PC-9 (cell line): ENCODE results near the gene EMP2. TPM values are rescaled to one million over a fixed set of nuclear protein-coding genes. Genes with fewer than 3 reads are reported as not detected.

Experiments used
- BruUV-seq: library from RNA; stranded (reverse); fragments of 400-500 nt; replicated peaks from 2 replicates; lab custom pipeline; 2021; lab: Mats Ljungman, UMichigan
- CTCF ChIA-PET: fragments of 300-600 bp; sonication (Branson Sonifier 250); formaldehyde crosslinking; loops from one replicate; lab custom pipeline; 2022; ENCODE audit warnings: antibody characterized with exemption; lab: Charles Lee
- POLR2A ChIA-PET: fragments of 300-600 bp; sonication (Branson Sonifier 250); formaldehyde crosslinking; loops from one replicate; lab custom pipeline; 2022; ENCODE audit warnings: antibody characterized with exemption; ENCODE audit not compliant: unreplicated experiment; lab: Charles Lee
- DNase-seq, 2 experiments: peaks; one replicate each; pipeline versions ENCODE4 v3.0.0 to v3.0.0-alpha.2; 2015 to 2022; ENCODE audit warnings: mixed read lengths in 1 of 2
- H2AFZ ChIP-seq: fragments of 200-600 bp; sonication (generic); 2 replicates; pipeline ENCODE4 v1.8.1; 2017; ENCODE audit warnings: antibody characterized with exemption
- H3F3A ChIP-seq: fragments of 200-600 bp; sonication (generic); 2 replicates; pipeline ENCODE4 v1.8.1; 2017; ENCODE audit warnings: antibody characterized with exemption, mild to moderate bottlenecking, low read depth; ENCODE audit not compliant: insufficient read depth
- H3K27ac ChIP-seq: fragments of 200-600 bp; sonication (generic); 2 replicates; pipeline ENCODE4 v1.6.1; 2016; ENCODE audit warnings: mixed run types
- H3K27me3 ChIP-seq: fragments of 200-600 bp; sonication (generic); 2 replicates; pipeline ENCODE4 v1.6.1; 2016; ENCODE audit warnings: low read depth, mixed run types; ENCODE audit not compliant: insufficient read depth
- H3K36me3 ChIP-seq: fragments of 200-600 bp; sonication (generic); 2 replicates; pipeline ENCODE4 v1.6.1; 2016; ENCODE audit warnings: low read depth, mixed run types
- H3K4me1 ChIP-seq: fragments of 200-600 bp; sonication (generic); replicated peaks from 2 replicates; pipeline ENCODE4 v1.6.1; 2016; ENCODE audit warnings: mixed run types; ENCODE audit not compliant: insufficient read depth
- H3K4me2 ChIP-seq: fragments of 200-600 bp; sonication (generic); 2 replicates; pipeline ENCODE4 v1.6.1; 2017; ENCODE audit warnings: mixed run types
- H3K4me3 ChIP-seq: fragments of 200-600 bp; sonication (generic); 2 replicates; pipeline ENCODE4 v1.6.1; 2016; ENCODE audit warnings: mixed run types
- H3K79me2 ChIP-seq: fragments of 200-600 bp; sonication (generic); 2 replicates; pipeline ENCODE4 v1.6.1; 2017; ENCODE audit warnings: low read depth, mixed run types
- H3K9me2 ChIP-seq: fragments of 200-600 bp; sonication (generic); 2 replicates; pipeline ENCODE4 v1.8.1; 2017; ENCODE audit warnings: mild to moderate bottlenecking; ENCODE audit not compliant: insufficient read depth
- H3K9me3 ChIP-seq: fragments of 200-600 bp; sonication (generic); 2 replicates; pipeline ENCODE4 v1.8.1; 2016; ENCODE audit warnings: low read depth; ENCODE audit not compliant: insufficient read depth
- H4K20me1 ChIP-seq: fragments of 200-600 bp; sonication (generic); 2 replicates; pipeline ENCODE4 v1.8.1; 2017; ENCODE audit not compliant: insufficient read depth
- CTCF ChIP-seq: fragments of 200-600 bp; sonication (generic); conservative IDR thresholded peaks from 2 replicates; pipeline ENCODE4 v1.6.1; 2017; ENCODE audit warnings: mixed run types, antibody characterized with exemption, mild to moderate bottlenecking, moderate library complexity
- EZH2 ChIP-seq: fragments of 200-600 bp; sonication (generic); IDR thresholded peaks from 2 replicates; pipeline ENCODE4 v1.8.0; 2017; ENCODE audit warnings: antibody characterized with exemption, low read depth
- intact Hi-C: fragments of 100-400 bp; cut with micrococcal nuclease; formaldehyde crosslinking; loops from one replicate; pipeline ENCODE4 v1.10.0; 2022; ENCODE audit not compliant: unreplicated experiment
- total RNA-seq: library from RNA; stranded (reverse); gene quantifications from 2 replicates; pipeline ENCODE4 v1.2.3, GENCODE V29; 2021

EMP2 gene
- total RNA-seq, 1 experiment from 2014 or later: 137 TPM

GRCh38 chr16:10547708-10548107, 32.7 kb downstream of the EMP2 start:
- intact Hi-C loops: no loop called here
- Histone ChIP-seq H3K36me3 (peaks cover 19% of the 10 kb centered on the region), H3F3A (no peaks in the 10 kb centered on the region; the same call in 1 of the 2 replicates), H4K20me1 (no peaks in the 10 kb centered on the region; the same call in 1 of the 2 replicates), H3K27me3 (no peaks in the 10 kb centered on the region), H3K4me1 (no peaks in the 10 kb centered on the region), H3K27ac (no peak overlapping the region), H3K4me2 (no peak overlapping the region), H3K4me3 (no peak overlapping the region), H3K9me3 (peaks cover 9% of the 10 kb centered on the region), H3K79me2 (peaks cover 5% of the 10 kb centered on the region), H3K9me2 (no peaks in the 10 kb centered on the region), H2AFZ (no peak overlapping the region)
- DNase-seq: no peak
- ChIA-PET CTCF (no interaction called here), POLR2A (no interaction called here)
- TF ChIP-seq CTCF (no peak), EZH2 (no peak)
- BruUV-seq: no TSS peak

GRCh38 chr16:10543231-10543977, 37.0 kb downstream of the EMP2 start:
- Histone ChIP-seq H3K27ac (no peak overlapping the region), H3K27me3 (no peaks in the 10 kb centered on the region), H3K4me3 (no peak overlapping the region), H2AFZ (no peak overlapping the region), H3K4me2 (no peak overlapping the region), H3K36me3 (peaks cover 20% of the 10 kb centered on the region), H3K4me1 (peaks cover 28% of the 10 kb centered on the region), H3F3A (peaks cover 18% of the 10 kb centered on the region), H3K79me2 (peaks cover 6% of the 10 kb centered on the region; the same call in 1 of the 2 replicates), H3K9me2 (no peaks in the 10 kb centered on the region), H4K20me1 (no peaks in the 10 kb centered on the region), H3K9me3 (no peaks in the 10 kb centered on the region)
- no peak for DNase-seq
- BruUV-seq: no TSS peak
- TF ChIP-seq CTCF (no peak), EZH2 (no peak)
- ChIA-PET POLR2A (no interaction called here), CTCF (no interaction called here)
- intact Hi-C loops: no loop called here

- no peaks in the 10 kb centered on the region for H3K9me3 ChIP-seq
- H3K4me1 ChIP-seq: peaks cover 47% of the 10 kb centered on the region
- TF ChIP-seq EZH2 (no peak), CTCF (no peak)
- H3K79me2 ChIP-seq: peaks cover 12% of the 10 kb centered on the region; the same call in 1 of the 2 replicates
- no peak overlapping the region for H2AFZ ChIP-seq
- no TSS peak for BruUV-seq
- H3K4me2 ChIP-seq: no peak overlapping the region
- H3K27ac ChIP-seq: peak overlapping the region; percentile 92
- peaks cover 19% of the 10 kb centered on the region for H3K36me3 ChIP-seq
- DNase-seq: no peak
- no peaks in the 10 kb centered on the region for H3K9me2 ChIP-seq
- H3K27me3 ChIP-seq: no peaks in the 10 kb centered on the region
- ChIA-PET POLR2A (no interaction called here), CTCF (no interaction called here)
- no peak overlapping the region for H3K4me3 ChIP-seq
- intact Hi-C loops: no loop called here
- H4K20me1 ChIP-seq: no peaks in the 10 kb centered on the region
- H3F3A ChIP-seq: peaks cover 18% of the 10 kb centered on the region
Measured at GRCh38 chr16:10541366-10541765, 39.0 kb downstream of the EMP2 start.
